NCI-H2171 (cell line): Measurements from ENCODE around the gene MRC1.
"Not testable (repeated sequence)": the region's sequence is repeated elsewhere in the genome, so short reads cannot be mapped to it uniquely, and the experiment has no call there.

ENCODE experiments used
- DNase-seq: peaks from one replicate; lab custom pipeline; 2025; lab: John Stamatoyannopoulos, UW

Gene MRC1

GRCh38 chr10:17906002-17906401, 96.9 kb downstream of the MRC1 start:
- no peak for DNase-seq

- DNase-seq: no peak
Measured at GRCh38 chr10:17907641-17908040, 98.5 kb downstream of the MRC1 start.

- no peak for DNase-seq
Measured at GRCh38 chr10:17910125-17910789, 101.1 kb downstream of the MRC1 start.

GRCh38 chr10:17912754-17913153, 103.6 kb downstream of the MRC1 start:
- no peak for DNase-seq

GRCh38 chr10:17913604-17914003, 104.5 kb downstream of the MRC1 start:
- no peak for DNase-seq

GRCh38 chr10:17914169-17915045, 105.3 kb downstream of the MRC1 start:
- no peak for DNase-seq

GRCh38 chr10:17915181-17915580, 106.0 kb downstream of the MRC1 start:
- no peak for DNase-seq

GRCh38 chr10:17918187-17918903, 109.2 kb downstream of the MRC1 start:
- no peak for DNase-seq

- no peak for DNase-seq
Measured at GRCh38 chr10:17921378-17921777, 112.2 kb downstream of the MRC1 start.

GRCh38 chr10:17923728-17924127, 114.6 kb downstream of the MRC1 start:
- DNase-seq: no peak

- no peak for DNase-seq
Measured at GRCh38 chr10:17943033-17943745, 134.0 kb downstream of the MRC1 start.

GRCh38 chr10:17950269-17950668, 141.1 kb downstream of the MRC1 start:
- not testable (repeated sequence) for DNase-seq

GRCh38 chr10:17950726-17951125, 141.6 kb downstream of the MRC1 start:
- DNase-seq: no peak

- DNase-seq: no peak
Measured at GRCh38 chr10:17951868-17952371, 142.8 kb downstream of the MRC1 start, which contains the start of gene SLC39A12. TSS of gene SLC39A12 (plus strand) at chr10:17951918. CDS start at chr10:17953277, 1,359 bp downstream.

GRCh38 chr10:17954372-17954771, 145.2 kb downstream of the MRC1 start:
- not testable (repeated sequence) for DNase-seq

GRCh38 chr10:17954861-17955260, 145.7 kb downstream of the MRC1 start:
- no peak for DNase-seq

- DNase-seq: no peak
Measured at GRCh38 chr10:17958049-17958448, 148.9 kb downstream of the MRC1 start.

- no peak for DNase-seq
Measured at GRCh38 chr10:17959870-17960269, 150.7 kb downstream of the MRC1 start.
